GM12878 (cell line): ENCODE measurements around the gene SPRYD3. TPM values are rescaled to one million over a fixed set of nuclear protein-coding genes. Genes with fewer than 3 reads are reported as not detected.

ENCODE experiments used
- ATAC-seq: fragments of 200-7000 bp; cut with Tn5 transposase; 3 replicates; pipeline ENCODE4 v1.9.1; 2020; ENCODE audit warnings: mild to moderate bottlenecking, moderate library complexity
- BruUV-seq: library from RNA; stranded (reverse); fragments of 400-500 nt; replicated peaks from 2 replicates; lab custom pipeline; 2021; lab: Mats Ljungman, UMichigan
- CTCF ChIA-PET: fragments of 300-600 bp; sonication (Branson Sonifier 250); formaldehyde crosslinking; extraction: SDS; loops from one replicate; lab custom pipeline; 2021; ENCODE audit warnings: inconsistent platforms; lab: Yijun Ruan, JAX
- POLR2A ChIA-PET: fragments of 350-600 bp; formaldehyde crosslinking; extraction: SDS; loops from one replicate; lab custom pipeline; 2021; ENCODE audit warnings: inconsistent platforms; lab: Charles Lee
- RAD21 ChIA-PET: fragments of 300-600 bp; sonication (Branson Sonifier 250); formaldehyde crosslinking; loops from one replicate; lab custom pipeline; 2023; ENCODE audit warnings: antibody characterized with exemption; ENCODE audit not compliant: unreplicated experiment; lab: Charles Lee
- SMC1A ChIA-PET: fragments of 300-600 bp; sonication (Branson Sonifier 250); formaldehyde crosslinking; loops from one replicate; lab custom pipeline; 2023; ENCODE audit not compliant: unreplicated experiment, uncharacterized antibody; lab: Charles Lee
- DNase-seq: peaks from one replicate; pipeline ENCODE4 v3.0.0-alpha.2; 2011; ENCODE audit warnings: low read depth, low spot score
- FAIRE-seq: peaks from 3 replicates; lab custom pipeline; 2011; peaks lifted over from hg19 to GRCh38; lab: Jason Lieb, UNC
- H2AFZ ChIP-seq: 2 replicates; pipeline ENCODE4 v1.6.0; 2011; ENCODE audit warnings: low read depth, low read length, control low read depth; ENCODE audit not compliant: control insufficient read depth
- H3K27ac ChIP-seq: 2 replicates; pipeline ENCODE4 v1.5.1; 2011; ENCODE audit warnings: control low read depth; ENCODE audit not compliant: control insufficient read depth, insufficient read depth
- H3K27me3 ChIP-seq, 2 experiments: replicated peaks in 1 of 2; 2 replicates each; pipeline versions ENCODE4 v1.6.0 to v1.6.1; 2011; ENCODE audit warnings: low read length in 1 of 2; ENCODE audit not compliant: control insufficient read depth in 2 of 2, insufficient read depth in 2 of 2
- H3K36me3 ChIP-seq, 2 experiments: 2 replicates each; pipeline ENCODE4 v1.5.1; 2011; ENCODE audit warnings: low read length in 1 of 2; ENCODE audit not compliant: control insufficient read depth in 2 of 2, insufficient read depth in 2 of 2
- H3K4me1 ChIP-seq: 2 replicates; pipeline ENCODE4 v1.6.1; 2011; ENCODE audit warnings: mild to moderate bottlenecking, low read length, moderate library complexity, mixed read lengths; ENCODE audit not compliant: control insufficient read depth, insufficient read depth
- H3K4me2 ChIP-seq: 2 replicates; pipeline ENCODE4 v1.6.0; 2011; ENCODE audit warnings: control low read depth; ENCODE audit not compliant: control insufficient read depth, insufficient read depth
- H3K4me3 ChIP-seq: fragments of 200-600 bp; sonication (generic); 2 replicates; pipeline ENCODE4 v1.5.1; 2016
- H3K79me2 ChIP-seq: 2 replicates; pipeline ENCODE4 v1.6.0; 2011; ENCODE audit warnings: low read length; ENCODE audit not compliant: control insufficient read depth, insufficient read depth
- H3K9ac ChIP-seq: 2 replicates; pipeline ENCODE4 v1.8.0; 2011; ENCODE audit warnings: low read length, control low read depth, mixed read lengths; ENCODE audit not compliant: control insufficient read depth, insufficient read depth
- H3K9me3 ChIP-seq: replicated peaks from 3 replicates; pipeline ENCODE4 v1.5.1; 2011; ENCODE audit warnings: mild to moderate bottlenecking, low read length; ENCODE audit not compliant: control insufficient read depth, insufficient read depth
- H4K20me1 ChIP-seq: 2 replicates; pipeline ENCODE4 v1.6.0; 2011; ENCODE audit not compliant: control insufficient read depth, insufficient read depth
- BCL11A ChIP-seq: IDR thresholded peaks from 2 replicates; pipeline ENCODE4 v1.6.1; 2011; ENCODE audit warnings: low read depth, low read length
- BRCA1 ChIP-seq: IDR thresholded peaks from 2 replicates; pipeline ENCODE4 v1.6.1; 2011; ENCODE audit warnings: low read depth, low read length, improper control_type of control experiment
- CBX3 ChIP-seq: fragments of 200-600 bp; sonication (generic); IDR thresholded peaks from 2 replicates; pipeline ENCODE4 v1.6.1; 2016; ENCODE audit warnings: low read depth, borderline replicate concordance
- CBX5 ChIP-seq: sonication (generic); IDR thresholded peaks from 2 replicates; pipeline ENCODE4 v1.6.1; 2016; ENCODE audit warnings: low read depth, moderate library complexity, mild to moderate bottlenecking, inconsistent platforms
- EP300 ChIP-seq, 2 experiments: fragments of 150-350 bp in 1 of 2; IDR thresholded peaks; 2 replicates each; pipeline ENCODE4 v1.6.1; 2011 to 2012; ENCODE audit warnings: low read depth in 2 of 2, low read length in 2 of 2, borderline replicate concordance in 1 of 2, improper control_type of control experiment in 1 of 2, inconsistent platforms in 1 of 2; ENCODE audit not compliant: control insufficient read depth in 1 of 2
- GABPA ChIP-seq: IDR thresholded peaks from 2 replicates; pipeline ENCODE4 v1.6.1; 2014; ENCODE audit warnings: antibody characterized with exemption, low read depth, mild to moderate bottlenecking, inconsistent platforms
- NFXL1 ChIP-seq: fragments of 450-650 bp; IDR thresholded peaks from 2 replicates; pipeline ENCODE4 v1.6.1; 2017; ENCODE audit warnings: antibody characterized with exemption, mild to moderate bottlenecking, borderline replicate concordance
- POLR2A ChIP-seq: IDR thresholded peaks from 2 replicates; pipeline ENCODE4 v1.6.1; 2011; ENCODE audit warnings: low read depth, mild to moderate bottlenecking, low read length
- SMARCA5 ChIP-seq: fragments of 450-650 bp; IDR thresholded peaks from 2 replicates; pipeline ENCODE4 v1.6.1; 2017; ENCODE audit warnings: mild to moderate bottlenecking
- SREBF2 ChIP-seq: IDR thresholded peaks from 2 replicates; pipeline ENCODE4 v1.6.1; 2012; ENCODE audit warnings: mild to moderate bottlenecking, low read length
- SRF ChIP-seq, 2 experiments: IDR thresholded peaks; 2 replicates each; pipeline ENCODE4 v1.6.1; 2011; ENCODE audit warnings: low read depth in 2 of 2, low read length in 2 of 2, mild to moderate bottlenecking in 1 of 2, moderate library complexity in 1 of 2
- STAT1 ChIP-seq: fragments of 450-650 bp; conservative IDR thresholded peaks from 2 replicates; pipeline ENCODE4 v1.6.1; 2014; ENCODE audit warnings: antibody characterized with exemption, mild to moderate bottlenecking
- YBX1 ChIP-seq: fragments of 450-650 bp; IDR thresholded peaks from 2 replicates; pipeline ENCODE4 v1.6.1; 2016; ENCODE audit warnings: antibody characterized with exemption
- WGBS: methylation state at CpG from one replicate; pipeline ENCODE4 v1.1.6; 2016; ENCODE audit warnings: low lambda C conversion rate; ENCODE audit not compliant: insufficient replicate concordance, insufficient coverage; ENCODE audit errors: missing lambda C conversion rate; 5-methylcytosine and 5-hydroxymethylcytosine counted together
- in situ Hi-C: fragments of 300-500 bp; cut with MboI; formaldehyde crosslinking; loops from 9 replicates; pipeline ENCODE4 v1.14.3; 2018; ENCODE audit warnings: mixed read lengths
- intact Hi-C: fragments of 100-400 bp; cut with micrococcal nuclease; formaldehyde crosslinking; loops from one replicate; pipeline ENCODE4 v1.14.2; 2022; ENCODE audit not compliant: unreplicated experiment
- polyA plus RNA-seq, 11 experiments: library from polyadenylated mRNA; depleted of rRNA in 4 of 11; unstranded in 6 of 11; stranded (reverse) in 5 of 11; fragments of >200 nt; fragmentation: Nextera tagmentation in 4 of 11; fragmentation: Illumina TruSeq in 1 of 11; extraction: Ambion mirVana in 4 of 11; extraction: Trizol in 1 of 11; gene quantifications; 1 replicate in 1 of 11; 2 replicates in 10 of 11; pipeline versions ENCODE4 v1.2.1 to v1.2.3, GENCODE V29; 2011 to 2016; ENCODE audit warnings: inconsistent platforms in 2 of 11, missing spikeins in 2 of 11, low read depth in 1 of 11
- total RNA-seq, 4 experiments: library from RNA; depleted of rRNA in 3 of 4; stranded (reverse); fragments of >200 nt in 3 of 4; fragmentation: Illumina TruSeq in 1 of 4; extraction: Trizol in 1 of 4; gene quantifications; 2 replicates each; pipeline versions ENCODE4 v1.2.1 to v1.2.3, GENCODE V29; 2013 to 2021
- TF ChIP-seq, protein P1 (sequence below): IDR thresholded peaks from 2 replicates; pipeline ENCODE4 v1.6.1; 2011; ENCODE audit warnings: borderline replicate concordance, low read depth, mild to moderate bottlenecking, moderate library complexity, low read length; ENCODE audit not compliant: insufficient read depth, poor library complexity, severe bottlenecking
- TF ChIP-seq, protein P2 (sequence below): fragments of 450-650 bp; formaldehyde crosslinking; IDR thresholded peaks from 2 replicates; pipeline ENCODE4 v1.5.0; 2022; ENCODE audit warnings: mild to moderate bottlenecking, missing genetic modification characterization
- TF ChIP-seq, protein P3 (sequence below): fragments of 450-650 bp; IDR thresholded peaks from 2 replicates; pipeline ENCODE4 v1.6.1; 2014; ENCODE audit warnings: mild to moderate bottlenecking
- TF ChIP-seq, protein P4 (sequence below): IDR thresholded peaks from 2 replicates; pipeline ENCODE4 v1.6.1; 2011; ENCODE audit warnings: borderline replicate concordance, low read depth, mild to moderate bottlenecking, moderate library complexity, mixed read lengths, low read length; ENCODE audit not compliant: insufficient read depth; ENCODE audit errors: extremely low read length

SPRYD3 gene
- total and polyA plus RNA-seq, 10 of the 15 experiments (the other 5 are each of a cell fraction or from before 2014, with no cell fraction given): 2.3 to 26.4 (median 20.2) TPM

DNA sequence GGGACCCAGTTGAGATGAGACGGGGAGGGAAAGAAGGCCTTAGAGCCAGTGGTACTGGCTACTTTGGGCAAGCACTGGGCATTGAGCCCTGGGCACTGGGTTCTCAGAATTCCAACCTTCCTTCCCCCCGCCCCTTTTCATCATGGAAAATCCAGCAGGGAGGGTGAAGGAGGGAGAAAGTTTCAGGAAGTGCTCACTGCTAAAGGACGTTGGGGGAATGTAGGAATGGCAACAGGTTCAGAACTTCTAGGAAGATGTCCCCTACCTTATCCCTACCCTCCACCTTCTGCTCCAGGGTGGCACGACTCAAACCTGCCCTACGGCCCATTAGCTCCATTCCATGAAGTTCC lies 33.5 kb downstream of the SPRYD3 start:
- no peaks in the 10 kb centered on the region for H3K79me2 ChIP-seq
- RAD21 ChIA-PET: no interaction called here
- no peak overlapping the region for H3K4me2 ChIP-seq
- no peak for ATAC-seq
- no peaks in the 10 kb centered on the region for H4K20me1 ChIP-seq
- no peaks in the 10 kb centered on the region for H3K9me3 ChIP-seq
- H3K27me3 ChIP-seq: no peaks in the 10 kb centered on the region
- H2AFZ ChIP-seq: no peak overlapping the region
- H3K27ac ChIP-seq: no peak overlapping the region
- no peak overlapping the region for H3K4me3 ChIP-seq
- intact Hi-C loops (no loop called here), in situ Hi-C loops (no loop called here)
- no peak for DNase-seq
- no peak overlapping the region for H3K9ac ChIP-seq
- no TSS peak for BruUV-seq
- 58% methylated on average over 5 of the region's 5 CpGs for WGBS
- SMC1A ChIA-PET: interaction anchor here (1.2 kb wide), 1 partner anchor 9 kb away, joined by 3 read pairs; no protein-coding TSS in a partner anchor
- POLR2A ChIA-PET: no interaction called here
- TF ChIP-seq NFXL1: no peak
- no peak for TF ChIP-seq POLR2A
- TF ChIP-seq, protein P1, sequence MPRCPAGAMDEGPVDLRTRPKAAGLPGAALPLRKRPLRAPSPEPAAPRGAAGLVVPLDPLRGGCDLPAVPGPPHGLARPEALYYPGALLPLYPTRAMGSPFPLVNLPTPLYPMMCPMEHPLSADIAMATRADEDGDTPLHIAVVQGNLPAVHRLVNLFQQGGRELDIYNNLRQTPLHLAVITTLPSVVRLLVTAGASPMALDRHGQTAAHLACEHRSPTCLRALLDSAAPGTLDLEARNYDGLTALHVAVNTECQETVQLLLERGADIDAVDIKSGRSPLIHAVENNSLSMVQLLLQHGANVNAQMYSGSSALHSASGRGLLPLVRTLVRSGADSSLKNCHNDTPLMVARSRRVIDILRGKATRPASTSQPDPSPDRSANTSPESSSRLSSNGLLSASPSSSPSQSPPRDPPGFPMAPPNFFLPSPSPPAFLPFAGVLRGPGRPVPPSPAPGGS: no peak
- no peak for TF ChIP-seq SRF (IDR thresholded peaks at IDR 0.05; ENCODE audit: low read depth in 2 of 2, low read length in 2 of 2)
- TF ChIP-seq BRCA1: no peak
- no peak for TF ChIP-seq EP300 (IDR thresholded peaks at IDR 0.05; ENCODE audit: borderline replicate concordance in 1 of 2, control insufficient read depth in 1 of 2, low read depth in 2 of 2, low read length in 2 of 2)
- TF ChIP-seq SREBF2: no peak
- TF ChIP-seq GABPA: no peak
- TF ChIP-seq YBX1: no peak
- TF ChIP-seq, protein P2, sequence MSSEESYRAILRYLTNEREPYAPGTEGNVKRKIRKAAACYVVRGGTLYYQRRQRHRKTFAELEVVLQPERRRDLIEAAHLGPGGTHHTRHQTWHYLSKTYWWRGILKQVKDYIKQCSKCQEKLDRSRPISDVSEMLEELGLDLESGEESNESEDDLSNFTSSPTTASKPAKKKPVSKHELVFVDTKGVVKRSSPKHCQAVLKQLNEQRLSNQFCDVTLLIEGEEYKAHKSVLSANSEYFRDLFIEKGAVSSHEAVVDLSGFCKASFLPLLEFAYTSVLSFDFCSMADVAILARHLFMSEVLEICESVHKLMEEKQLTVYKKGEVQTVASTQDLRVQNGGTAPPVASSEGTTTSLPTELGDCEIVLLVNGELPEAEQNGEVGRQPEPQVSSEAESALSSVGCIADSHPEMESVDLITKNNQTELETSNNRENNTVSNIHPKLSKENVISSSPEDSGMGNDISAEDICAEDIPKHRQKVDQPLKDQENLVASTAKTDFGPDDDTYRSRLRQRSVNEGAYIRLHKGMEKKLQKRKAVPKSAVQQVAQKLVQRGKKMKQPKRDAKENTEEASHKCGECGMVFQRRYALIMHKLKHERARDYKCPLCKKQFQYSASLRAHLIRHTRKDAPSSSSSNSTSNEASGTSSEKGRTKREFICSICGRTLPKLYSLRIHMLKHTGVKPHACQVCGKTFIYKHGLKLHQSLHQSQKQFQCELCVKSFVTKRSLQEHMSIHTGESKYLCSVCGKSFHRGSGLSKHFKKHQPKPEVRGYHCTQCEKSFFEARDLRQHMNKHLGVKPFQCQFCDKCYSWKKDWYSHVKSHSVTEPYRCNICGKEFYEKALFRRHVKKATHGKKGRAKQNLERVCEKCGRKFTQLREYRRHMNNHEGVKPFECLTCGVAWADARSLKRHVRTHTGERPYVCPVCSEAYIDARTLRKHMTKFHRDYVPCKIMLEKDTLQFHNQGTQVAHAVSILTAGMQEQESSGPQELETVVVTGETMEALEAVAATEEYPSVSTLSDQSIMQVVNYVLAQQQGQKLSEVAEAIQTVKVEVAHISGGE (CRISPR knock-in tag): no peak
- TF ChIP-seq, protein P3, sequence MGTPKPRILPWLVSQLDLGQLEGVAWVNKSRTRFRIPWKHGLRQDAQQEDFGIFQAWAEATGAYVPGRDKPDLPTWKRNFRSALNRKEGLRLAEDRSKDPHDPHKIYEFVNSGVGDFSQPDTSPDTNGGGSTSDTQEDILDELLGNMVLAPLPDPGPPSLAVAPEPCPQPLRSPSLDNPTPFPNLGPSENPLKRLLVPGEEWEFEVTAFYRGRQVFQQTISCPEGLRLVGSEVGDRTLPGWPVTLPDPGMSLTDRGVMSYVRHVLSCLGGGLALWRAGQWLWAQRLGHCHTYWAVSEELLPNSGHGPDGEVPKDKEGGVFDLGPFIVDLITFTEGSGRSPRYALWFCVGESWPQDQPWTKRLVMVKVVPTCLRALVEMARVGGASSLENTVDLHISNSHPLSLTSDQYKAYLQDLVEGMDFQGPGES: no peak
- TF ChIP-seq, protein P4, sequence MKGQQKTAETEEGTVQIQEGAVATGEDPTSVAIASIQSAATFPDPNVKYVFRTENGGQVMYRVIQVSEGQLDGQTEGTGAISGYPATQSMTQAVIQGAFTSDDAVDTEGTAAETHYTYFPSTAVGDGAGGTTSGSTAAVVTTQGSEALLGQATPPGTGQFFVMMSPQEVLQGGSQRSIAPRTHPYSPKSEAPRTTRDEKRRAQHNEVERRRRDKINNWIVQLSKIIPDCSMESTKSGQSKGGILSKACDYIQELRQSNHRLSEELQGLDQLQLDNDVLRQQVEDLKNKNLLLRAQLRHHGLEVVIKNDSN: no peak
- TF ChIP-seq STAT1: no peak
- TF ChIP-seq SMARCA5: no peak
- TF ChIP-seq CBX5: no peak
- TF ChIP-seq BCL11A: no peak
- no peak for TF ChIP-seq CBX3
- CTCF ChIA-PET: interaction anchor here (0.9 to 1.5 kb wide), 4 partner anchors 15 to 57 kb away, joined by 3 to 9 read pairs (median 5); partner anchors contain the start of gene SOAT2
- peaks cover 15% of the 10 kb centered on the region for H3K4me1 ChIP-seq
- no peaks in the 10 kb centered on the region; a peak in 1 of 4 replicates for H3K36me3 ChIP-seq
- FAIRE-seq: no peak
